CD4-positive, alpha-beta T cell treated with Interferon alpha-2 for 1 hour (primary cell): ENCODE data around the gene MPG.

ENCODE experiments used
- DNase-seq, 2 donors: peaks; one replicate each; pipeline ENCODE4 v3.0.0-alpha.2; 2020 to 2022

MPG gene

GRCh38 chr16:85865-86264, 7.8 kb downstream of the MPG start:
- DNase-seq: no peak

GRCh38 chr16:86483-86952, 8.5 kb downstream of the MPG start:
- no peak for DNase-seq

- DNase-seq: no peak
These were observed 10.6 kb downstream of the MPG start for GRCh38 chr16:88613-89012.

- DNase-seq: no peak
These were observed 11.6 kb downstream of the MPG start for GRCh38 chr16:89391-90302.

- DNase-seq: no peak
These were observed 13.5 kb downstream of the MPG start for GRCh38 chr16:91484-91883.

- no peak for DNase-seq
These were observed 14.7 kb downstream of the MPG start for GRCh38 chr16:92431-93339.

GRCh38 chr16:94918-95265, 16.9 kb downstream of the MPG start:
- no peak for DNase-seq

GRCh38 chr16:96935-97381, 18.9 kb downstream of the MPG start:
- DNase-seq: peak; percentile 90 to 92

GRCh38 chr16:97822-98221, 19.8 kb downstream of the MPG start:
- DNase-seq: no peak

GRCh38 chr16:100989-101388, 23.0 kb downstream of the MPG start:
- DNase-seq: no peak

GRCh38 chr16:101586-101985, 23.6 kb downstream of the MPG start:
- DNase-seq: no peak

GRCh38 chr16:102060-102855, 24.2 kb downstream of the MPG start:
- no peak for DNase-seq

GRCh38 chr16:104355-104754, 26.3 kb downstream of the MPG start:
- DNase-seq: no peak

GRCh38 chr16:104928-105327, 26.9 kb downstream of the MPG start:
- DNase-seq: no peak

- no peak for DNase-seq
These were observed 27.5 kb downstream of the MPG start for GRCh38 chr16:105521-105920.

- DNase-seq: peak; percentile 55 to 75
These were observed 28.7 kb downstream of the MPG start for GRCh38 chr16:106623-107324.

- no peak for DNase-seq
These were observed 34.3 kb downstream of the MPG start for GRCh38 chr16:112153-112840.

- no peak for DNase-seq
These were observed 36.3 kb downstream of the MPG start for GRCh38 chr16:114327-114726.

GRCh38 chr16:116015-116414, 38.0 kb downstream of the MPG start:
- DNase-seq: no peak

- DNase-seq: peak; percentile 71 to 76
These were observed 39.6 kb downstream of the MPG start for GRCh38 chr16:117379-118365.
